SW 1271 (cell line): ENCODE measurements around the gene GPX2.

Experiments
- DNase-seq, 2 experiments: peaks; one replicate each; lab custom pipeline; 2025; lab: John Stamatoyannopoulos, UW

GPX2 gene

DNA sequence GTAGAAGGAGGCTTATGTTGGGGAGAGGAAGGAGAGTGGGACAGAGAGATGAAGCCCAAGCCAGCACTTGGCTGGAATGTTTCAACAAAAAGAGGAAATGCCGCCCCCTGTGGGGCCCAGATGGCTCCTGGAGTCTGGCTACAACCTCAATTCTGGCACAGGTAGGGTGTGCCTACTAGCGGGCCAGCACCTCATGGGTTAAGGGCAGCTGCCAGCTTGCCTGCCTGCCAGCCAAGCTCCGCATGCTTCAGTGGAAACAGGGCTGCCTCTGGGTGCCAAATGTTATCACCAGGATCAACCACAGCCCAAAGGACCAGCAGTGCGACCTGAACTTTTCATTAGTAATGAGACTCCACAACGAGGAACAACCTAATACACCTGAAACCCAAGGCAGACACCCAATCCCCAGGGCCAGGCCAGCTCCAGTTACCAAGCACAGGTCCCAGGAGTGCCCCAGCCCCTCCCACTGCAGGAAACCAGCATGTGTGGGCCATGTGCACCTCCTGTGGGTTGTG, 18.3 kb upstream of the GPX2 start:
- no peak for DNase-seq

DNA sequence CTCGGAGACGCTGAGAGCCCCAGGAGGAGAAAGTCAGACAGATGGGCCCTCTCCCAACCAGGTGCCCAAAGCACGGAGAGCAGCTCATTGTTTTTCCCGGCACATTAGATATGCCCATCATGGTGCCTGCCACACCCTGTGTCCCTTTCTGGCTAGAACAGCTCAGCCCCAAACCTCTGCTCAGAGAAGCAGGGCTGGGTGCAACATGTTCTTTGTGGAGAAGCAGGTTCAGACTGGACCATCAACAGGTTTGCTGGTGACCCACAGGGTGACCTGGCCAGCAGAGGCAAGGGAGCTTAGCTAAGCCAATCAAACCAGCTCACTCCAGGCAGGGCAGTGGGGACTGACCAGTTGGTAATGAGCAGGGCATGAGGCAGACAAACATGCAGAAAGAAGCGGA, 16.2 kb upstream of the GPX2 start:
- no peak for DNase-seq

DNA sequence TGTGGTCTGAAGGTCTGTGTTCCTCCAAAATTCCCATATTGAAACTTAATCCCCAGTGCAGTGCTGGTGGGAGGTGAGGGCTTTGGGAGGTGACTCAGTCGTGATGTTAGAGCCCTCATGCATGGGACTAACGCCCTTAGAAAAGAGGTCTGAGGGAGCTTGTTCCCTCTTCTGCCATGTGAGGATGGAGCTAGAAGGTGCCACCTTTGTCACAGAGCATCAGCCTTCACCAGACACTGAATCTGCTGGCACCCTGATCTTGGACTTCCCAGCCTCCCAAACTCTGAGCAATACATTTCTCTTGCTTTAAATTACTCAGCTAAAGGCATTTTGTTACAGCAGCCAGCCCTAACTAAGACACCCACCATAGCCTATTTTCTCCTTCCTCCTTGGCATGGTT, 15.7 kb upstream of the GPX2 start:
- DNase-seq: no peak

DNA sequence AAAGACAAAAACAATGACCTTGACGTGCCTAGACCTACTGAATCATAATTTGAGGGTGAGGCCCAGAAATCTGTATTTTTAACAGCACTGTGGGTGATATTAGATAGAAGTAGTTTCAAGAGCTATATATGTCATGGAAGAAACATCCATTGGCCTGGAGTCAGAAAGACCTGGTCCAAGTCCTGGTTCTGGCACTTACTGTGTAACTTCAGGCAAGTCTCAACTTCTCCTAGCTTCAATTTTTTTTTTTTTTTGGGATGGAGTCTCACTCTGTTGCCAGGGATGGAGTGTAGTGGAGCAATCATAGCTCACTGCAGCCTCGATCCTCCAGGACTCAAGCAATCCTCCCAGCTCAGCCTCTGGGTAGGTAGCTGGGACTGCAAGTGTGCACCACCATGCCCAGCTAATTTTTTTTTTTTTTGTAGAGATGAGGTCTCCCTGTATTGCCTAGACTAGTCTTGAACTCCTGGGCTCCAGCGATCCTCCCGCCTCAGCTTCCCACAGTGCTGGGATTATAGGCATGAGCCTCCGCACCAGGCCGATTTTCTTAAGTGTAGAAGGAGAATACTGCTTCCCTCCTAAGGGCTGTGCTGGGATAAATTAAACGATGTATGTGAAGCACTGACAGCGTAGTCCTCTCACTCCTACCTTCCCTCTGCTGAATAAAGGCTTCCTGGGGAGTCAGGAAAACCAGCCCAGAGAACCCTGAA, 14.3 kb upstream of the GPX2 start:
- no peak for DNase-seq

DNA sequence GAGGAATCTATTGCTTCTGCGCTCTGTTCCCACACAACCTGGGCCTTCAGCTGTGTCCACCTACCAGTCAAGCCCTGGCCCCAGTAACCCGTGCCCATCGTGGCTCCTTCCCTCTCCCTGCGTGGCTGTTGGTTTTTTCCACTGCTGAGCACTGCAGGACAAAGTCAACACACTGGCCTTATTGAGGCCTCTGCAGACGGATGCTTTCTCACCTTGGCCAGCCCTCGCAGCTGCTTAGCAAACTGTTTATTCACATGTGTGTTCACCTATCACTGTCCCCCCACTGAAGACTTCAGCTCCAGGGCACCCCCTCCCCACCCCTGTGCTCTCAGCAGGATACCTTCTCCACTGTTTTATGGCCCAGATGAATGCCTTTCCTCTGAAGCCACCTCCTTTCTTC, 12.8 kb upstream of the GPX2 start:
- no peak for DNase-seq

DNA sequence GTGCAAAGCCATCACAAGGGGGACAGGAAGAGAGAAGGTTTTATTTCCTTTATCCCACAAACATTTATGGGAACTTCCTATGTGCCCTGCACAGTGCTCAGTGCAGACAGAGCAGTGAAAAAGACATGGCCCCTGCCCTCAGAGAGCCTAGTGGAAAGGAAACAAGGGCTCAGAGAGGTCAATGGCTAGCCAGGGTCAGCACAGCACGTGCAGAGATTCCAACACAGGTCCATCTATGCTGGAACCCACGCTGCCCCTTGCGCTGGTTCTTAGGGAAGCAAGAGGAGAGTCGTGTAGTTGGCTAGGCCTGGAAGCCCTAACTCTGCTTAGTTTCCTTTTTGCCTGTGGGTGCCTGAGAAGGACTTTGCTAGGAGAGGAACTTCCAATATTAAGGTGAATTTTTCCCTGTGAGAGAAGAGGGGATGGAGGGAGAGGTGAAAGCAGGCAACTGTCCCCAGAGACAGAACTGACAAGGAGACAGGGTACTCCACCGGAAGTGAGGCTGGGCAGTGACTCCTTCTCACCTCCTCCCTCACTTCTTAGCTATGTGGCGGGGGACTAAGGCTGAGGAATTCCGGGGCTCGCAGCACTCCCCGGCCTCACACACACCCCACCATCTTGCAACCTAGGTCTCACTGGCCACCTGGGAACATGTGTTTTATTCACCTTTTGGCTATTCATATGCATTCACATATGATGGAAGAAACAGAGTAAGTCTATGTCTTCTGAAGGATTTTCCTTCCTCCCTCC, 12.1 kb upstream of the GPX2 start:
- no peak for DNase-seq

DNA sequence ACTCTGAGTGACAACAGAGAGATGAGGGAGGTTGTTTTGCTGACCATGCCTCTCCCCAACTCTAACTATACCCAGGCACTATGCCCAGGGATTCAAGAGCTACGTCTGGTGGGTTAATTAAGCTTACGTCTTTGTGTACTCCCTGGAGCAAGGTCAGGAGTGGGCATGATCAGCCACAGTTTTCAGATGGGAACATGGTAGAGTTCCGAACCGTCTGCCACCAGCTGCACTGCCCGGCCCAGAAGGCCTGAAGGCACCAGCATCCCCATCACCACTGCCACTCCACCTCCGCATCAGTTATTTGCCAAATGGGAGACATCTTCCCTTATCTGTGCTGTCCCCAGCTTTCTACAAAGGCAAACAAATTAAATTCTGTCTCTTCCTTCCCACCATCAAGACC, 11.1 kb upstream of the GPX2 start:
- no peak for DNase-seq

DNA sequence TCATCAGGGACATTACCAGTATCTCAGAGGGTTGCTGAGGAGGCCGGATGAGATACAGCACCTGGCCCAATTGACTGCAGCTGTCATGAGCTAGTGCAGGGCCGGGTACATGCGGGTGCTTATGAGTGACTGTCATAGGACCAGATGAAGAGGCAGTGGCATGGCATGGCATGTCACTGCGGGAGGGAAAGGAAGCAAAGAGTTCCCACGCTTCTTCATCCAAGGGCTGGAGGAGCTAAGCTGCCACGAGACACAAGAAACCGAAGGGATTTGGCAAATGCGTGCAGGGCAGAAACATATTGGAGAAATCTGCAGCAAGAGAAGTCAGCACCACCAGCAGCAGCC, 10.7 kb upstream of the GPX2 start:
- no peak for DNase-seq

DNA sequence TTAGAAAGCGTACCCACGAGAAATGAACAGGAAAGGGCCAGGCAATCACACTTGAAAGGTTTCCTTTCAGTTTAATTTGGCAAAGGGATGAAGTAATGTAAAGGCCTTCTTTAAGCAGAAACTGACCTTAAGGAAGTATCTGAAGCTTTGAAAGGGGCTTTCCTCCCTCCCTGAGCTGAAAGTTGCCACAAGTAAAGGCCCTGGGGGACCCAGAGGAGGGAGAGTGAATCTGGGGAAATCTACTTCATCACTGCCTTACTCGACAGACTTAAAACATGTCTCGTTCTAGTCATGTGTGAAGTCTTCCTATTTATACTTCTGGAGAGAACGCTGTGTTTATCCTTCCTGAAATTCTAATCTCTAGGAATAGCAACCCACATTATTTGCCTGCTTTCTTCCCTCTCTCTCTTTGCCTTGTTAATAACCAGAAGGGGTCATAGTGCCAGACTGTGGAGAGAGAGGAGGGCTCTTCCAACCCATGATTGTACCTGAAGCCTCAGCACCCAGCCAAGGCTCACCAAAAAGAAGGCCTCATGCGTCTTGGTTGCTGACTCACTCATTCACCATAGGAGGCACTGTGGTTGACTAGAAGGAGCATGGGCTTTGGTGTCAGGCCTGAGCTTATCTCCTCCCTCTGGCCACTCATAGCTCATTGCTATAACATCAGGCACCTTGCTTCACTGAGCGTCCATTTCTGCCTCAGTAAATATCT, 10.2 kb upstream of the GPX2 start:
- DNase-seq: no peak

DNA sequence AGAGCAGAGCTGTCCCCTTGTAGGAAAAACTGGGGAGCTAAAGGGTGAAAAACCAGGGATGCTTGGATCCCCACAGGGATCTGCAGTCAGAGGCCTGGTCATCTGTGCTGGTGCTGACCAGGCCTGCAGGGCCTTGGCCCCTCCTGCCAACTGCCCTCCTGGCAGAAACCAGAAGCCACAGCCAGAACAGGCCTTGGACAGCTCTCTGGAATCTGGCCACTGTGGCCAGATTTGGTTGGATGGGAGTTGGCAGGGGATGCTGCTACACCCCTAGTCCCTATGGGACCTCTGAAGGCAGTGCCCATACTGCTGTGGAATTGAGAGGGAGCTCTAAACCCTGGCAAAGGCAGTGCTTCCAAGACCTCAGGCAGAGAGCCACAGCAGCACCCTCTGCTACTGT, 9.2 kb upstream of the GPX2 start:
- no peak for DNase-seq

DNA sequence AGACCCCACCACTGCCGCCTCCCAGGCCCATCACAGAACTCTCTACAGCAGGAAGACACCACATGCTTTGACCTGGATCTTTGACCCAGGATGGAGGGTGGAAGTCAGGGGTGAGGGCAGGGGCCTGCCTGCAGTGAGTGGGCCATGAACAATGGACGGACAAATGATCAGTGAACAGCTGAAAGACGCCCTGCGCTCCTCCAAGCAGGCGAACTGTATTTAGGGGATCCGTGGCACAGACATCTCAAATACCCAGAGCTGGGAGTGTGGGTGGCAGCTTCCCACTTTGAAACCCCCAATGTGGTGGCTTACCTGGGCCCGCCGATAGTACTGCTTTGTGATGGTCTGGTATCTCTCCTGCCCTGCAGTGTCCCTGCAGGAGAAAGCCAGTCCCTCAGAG, 8.7 kb upstream of the GPX2 start:
- no peak for DNase-seq

DNA sequence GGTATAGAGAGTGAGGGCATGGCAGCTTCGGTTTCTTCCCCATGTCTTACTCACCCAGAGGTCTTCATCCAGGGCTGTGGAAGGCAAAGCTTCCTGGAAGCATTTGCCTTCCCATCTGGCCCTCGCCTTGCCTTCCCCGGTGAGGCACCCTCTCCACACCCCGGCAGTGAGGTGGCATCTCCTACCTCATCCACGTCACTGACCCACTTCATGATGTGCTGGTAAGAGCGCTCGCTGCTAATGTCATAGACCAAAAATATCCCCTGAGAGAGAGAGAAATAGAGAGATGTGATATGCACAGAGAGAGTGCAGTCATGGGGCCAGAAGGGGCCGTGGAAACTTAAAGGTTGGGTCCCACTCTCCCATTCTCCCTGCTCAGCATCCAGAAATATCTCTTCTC, 8.3 kb upstream of the GPX2 start:
- no peak for DNase-seq

DNA sequence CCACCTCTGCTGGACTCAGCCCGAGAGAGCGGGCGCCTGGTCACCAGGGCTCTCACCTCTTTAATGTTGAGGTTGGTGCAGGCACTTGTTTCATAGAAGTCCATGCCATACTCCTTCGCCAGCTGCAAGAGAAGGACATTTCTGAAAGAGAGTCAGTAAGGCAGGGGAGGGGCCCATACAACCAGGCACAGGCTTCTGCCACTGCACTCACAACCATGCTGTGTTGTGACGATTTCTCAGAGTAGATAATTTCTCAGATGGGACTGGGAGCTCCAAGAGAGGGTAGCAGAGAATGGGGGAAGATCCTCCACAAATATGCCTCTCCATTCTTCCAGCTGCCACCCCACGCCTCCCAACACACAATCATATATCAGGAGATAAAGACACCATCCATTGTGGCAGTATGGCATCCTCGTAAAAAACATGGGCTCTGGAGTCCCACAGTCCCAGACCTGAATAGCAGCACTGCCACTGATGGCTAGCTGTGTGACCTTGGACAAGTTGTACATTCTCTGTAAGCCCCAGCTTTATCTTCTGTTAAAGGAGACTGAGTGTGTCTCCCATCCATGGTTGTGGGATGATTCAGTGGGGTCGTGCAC, 6.2 kb upstream of the GPX2 start:
- no peak for DNase-seq

DNA sequence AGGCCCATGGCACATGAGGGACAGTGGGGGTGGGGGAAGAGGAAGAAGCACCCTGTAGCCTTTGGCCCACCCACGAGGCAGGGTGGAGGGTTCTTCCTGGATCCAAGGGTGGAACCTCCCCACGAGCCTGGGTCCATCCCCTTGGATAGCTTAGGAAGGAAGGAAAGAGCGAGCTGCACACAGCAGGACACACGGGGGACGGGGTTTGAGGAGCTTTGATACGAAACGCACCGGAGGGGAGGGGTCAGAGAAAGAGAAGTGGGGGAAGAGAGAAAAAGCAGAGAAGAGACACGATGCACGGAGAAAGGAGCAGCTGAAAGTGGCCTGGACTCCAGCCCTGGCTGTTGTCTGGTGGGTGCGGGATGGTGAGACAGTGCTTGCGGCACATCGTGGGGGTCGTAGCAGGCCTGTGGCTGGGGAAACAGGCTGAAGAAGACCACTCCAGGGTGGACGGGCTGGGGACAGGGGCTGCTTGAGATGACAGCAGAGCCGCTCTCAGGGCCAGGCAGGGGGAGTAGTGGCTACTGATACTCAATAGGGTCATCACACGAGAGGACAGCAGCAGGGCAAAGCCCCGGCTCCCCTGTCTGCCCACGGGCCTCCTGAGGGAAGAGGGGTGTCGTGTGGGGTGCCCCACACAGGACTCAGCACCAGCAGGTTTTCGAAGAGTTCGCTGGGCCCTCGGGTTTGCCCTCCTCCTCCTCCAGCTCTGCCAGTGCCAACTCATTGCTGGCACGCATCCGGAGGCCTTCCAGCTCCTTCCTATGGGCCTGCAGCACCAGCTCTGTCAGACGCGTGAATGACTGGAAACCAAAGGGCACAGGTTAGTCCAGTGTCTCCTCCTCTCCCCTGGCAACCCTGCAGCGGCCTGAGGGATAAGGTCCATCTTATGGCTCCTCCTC, 5.4 kb upstream of the GPX2 start:
- no peak for DNase-seq

DNA sequence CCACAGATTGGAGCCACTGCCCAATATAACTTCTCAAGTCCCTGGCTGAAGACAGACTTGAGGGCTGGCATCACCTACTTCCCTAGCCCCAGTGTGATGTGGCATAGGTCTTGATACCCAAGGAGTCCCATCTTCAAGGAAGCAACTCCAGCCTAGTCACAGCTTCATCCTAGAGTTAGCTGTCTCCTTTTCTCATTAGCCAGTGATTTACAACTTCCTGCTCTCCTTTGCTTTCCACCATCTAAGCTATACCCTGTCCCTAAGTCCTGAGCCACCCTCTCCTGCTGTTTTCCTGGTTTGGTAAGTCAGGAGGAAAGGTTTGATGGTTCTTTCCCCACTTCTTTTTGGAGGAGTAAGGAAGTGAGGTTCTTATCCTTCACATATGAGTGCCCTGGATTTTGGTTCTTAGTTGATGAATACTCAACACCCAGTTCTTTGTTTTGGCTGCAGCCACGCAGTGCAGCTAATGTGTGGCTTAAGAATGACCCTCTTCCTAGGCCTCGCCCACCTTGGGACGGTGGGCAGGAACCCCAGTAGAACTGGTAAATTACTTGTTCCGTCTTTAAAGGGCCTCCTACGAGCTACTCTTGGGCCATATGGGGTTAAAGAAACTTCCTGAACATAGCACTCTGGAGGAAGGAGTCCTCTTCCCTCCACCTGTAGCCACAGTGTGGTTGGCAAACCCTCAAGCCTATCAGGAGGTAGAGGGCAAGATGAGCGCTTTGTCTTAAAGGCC, 3.9 kb upstream of the GPX2 start:
- no peak for DNase-seq

DNA sequence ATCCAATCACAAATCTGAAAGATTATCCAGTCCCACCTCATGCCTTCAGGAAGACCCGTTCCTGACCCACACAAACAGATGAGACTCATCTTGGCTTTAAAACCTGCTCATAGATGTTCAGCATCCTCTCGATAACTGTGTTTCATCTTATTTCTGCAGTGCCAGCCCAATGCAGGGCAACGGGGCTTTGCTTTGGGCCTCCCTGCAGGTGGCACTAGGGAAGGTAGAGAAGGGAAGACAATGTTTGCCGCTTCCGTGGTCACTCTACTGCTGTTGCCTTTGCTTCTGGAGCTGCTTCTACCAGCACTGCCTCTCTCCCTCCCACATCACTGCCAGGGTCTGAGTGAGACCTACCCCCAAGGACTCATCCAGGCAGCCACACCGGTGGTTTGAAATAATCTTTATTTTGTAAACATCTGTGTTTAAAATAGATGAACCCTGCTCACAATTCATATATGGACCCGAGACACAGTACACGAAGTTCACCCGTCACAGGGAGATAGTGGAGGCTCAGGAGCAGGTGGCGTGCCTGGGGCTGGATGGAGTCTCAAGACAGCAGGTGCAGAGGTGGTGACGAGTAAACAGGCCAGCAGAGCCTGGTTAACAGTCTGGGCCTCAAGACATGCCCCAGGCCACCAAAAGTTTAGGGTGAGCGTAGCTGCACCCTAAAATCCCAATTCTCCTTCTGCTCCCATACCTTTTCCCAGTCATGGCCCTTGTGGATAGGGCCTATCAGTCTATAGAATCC, 3.1 kb upstream of the GPX2 start:
- no peak for DNase-seq

DNA sequence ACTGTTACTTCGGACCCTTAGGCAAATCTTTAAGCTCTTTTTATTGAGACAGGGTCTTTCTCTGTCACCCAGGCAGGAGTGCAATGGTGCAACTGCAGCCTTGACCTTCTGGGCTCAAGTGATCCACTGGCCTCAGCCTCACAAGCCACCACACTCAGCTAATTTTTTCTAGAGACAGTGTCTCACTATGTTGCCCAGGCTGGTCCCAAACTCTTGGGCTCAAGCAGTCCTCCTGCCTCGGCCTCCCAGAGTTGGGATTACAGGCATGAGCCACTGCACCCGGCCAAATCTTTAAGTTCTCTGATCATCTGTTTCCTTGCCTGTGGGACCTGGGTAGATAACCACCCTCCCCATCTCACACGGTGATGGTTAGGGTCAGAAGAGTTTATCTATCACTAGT, 2.3 kb upstream of the GPX2 start:
- DNase-seq: no peak

DNA sequence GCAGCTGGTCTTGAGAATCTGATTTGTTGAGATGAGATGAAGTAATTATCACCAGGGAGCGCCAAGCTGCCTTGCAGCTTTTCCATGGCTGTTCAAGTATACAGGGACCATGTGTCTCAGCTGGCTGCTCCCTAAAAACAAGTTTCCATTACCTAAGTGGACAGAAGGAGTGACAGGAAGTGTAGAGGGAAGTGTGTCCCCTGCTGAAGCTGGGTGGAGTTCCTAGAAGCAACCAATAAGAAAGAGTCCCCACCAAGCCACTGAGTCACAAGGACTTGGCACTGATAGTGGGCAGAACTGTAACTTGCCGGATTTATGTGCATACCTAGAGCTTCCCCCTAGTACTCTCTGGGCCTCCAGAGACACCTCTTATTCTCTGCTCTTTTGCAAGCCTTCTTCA, 1.5 kb upstream of the GPX2 start:
- no peak for DNase-seq

DNA sequence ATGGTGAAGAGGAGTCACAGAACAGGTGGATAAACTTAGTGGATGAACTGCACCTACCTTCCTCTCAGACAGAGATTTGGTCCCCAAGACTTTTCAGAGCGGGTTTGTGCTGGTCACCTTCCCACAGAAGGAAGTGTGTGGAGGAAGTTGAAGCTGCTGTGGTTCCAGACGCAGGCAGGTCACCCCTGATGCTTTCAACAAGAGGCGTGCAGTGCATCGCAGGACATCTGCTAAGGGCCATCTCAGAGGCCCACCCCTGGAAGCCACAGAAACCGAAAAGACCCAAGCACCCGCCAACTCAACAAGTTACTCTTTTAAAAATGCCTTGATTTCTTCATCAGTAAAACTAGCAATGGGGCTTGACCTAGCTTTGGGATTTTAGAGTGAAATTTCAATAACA, 1.0 kb upstream of the GPX2 start:
- DNase-seq: no peak

DNA sequence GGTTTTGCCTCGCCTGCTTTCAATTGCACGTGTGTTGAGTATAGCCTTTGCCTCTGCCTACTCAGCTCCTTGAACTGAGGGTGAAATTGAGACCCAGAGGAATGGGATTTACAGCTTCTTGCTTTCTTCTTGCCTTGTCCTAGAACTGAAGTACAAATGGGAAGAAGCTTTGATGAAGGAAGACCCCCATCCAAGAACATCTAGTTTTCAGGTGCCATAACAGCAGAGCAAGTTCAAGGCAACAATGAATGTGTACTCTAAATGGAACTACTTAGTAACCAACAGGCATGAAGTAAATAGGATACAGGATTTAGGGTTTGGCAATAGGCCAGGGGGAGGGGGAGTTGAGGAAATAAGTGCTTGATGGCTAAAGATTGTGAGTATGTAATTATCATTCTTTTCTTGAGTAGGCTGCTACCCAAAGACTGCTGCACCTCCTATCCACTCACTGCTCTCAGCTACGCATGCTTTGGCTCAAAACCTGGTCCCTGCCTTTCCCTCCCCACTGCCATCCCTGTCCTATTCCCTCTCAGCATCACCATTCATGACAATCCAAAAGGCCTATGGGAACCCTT, 2.1 kb downstream of the GPX2 start:
- no peak for DNase-seq
